Measurements from ENCODE around the gene YWHAH.

Gene YWHAH

GRCh38 chr22:31983911-31984656, 39.7 kb downstream of the YWHAH start:
- DNase-seq = no peak

DNA sequence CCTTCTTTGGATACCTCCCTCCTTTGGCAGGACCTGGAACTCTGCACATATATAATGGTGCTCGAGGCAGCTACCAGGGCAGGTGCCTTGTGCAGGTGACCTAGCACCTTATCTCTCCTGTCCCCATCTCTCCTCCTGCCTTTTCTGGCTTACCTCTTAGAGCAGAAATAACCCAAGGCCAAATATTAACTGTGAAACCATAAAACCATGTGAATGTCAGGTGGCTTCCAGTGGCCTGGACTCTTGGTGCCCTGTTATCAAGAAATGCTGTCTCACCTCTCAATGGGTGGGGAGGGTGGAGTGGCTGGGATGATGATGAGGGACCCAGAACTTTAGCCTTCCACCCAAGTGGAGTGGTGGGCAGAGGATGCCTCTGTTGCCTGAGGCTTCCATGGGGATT, 42.9 kb downstream of the YWHAH start:
- DNase-seq = no peak

GRCh38 chr22:31991102-31991839, 46.9 kb downstream of the YWHAH start:
- no peak for DNase-seq

DNA sequence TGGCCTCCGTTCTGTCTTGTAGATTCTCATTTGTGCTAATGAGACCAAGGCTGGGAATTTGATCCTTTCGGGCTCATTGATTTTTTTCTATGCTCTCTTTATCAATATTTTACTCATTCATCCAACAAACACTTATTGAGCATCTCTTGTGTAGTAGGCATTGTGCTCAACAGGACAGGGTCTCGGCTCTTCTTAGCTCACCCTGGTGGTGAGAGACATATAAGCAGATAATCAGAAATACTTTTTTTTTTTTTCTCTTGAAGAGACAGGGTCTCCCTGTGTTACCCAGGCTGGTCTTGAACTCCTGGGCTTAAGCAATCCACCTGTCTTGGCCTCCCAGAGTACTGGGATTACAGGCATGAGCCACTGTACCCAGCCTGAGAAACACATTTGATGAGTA, 50.7 kb downstream of the YWHAH start:
- no peak for DNase-seq

DNA sequence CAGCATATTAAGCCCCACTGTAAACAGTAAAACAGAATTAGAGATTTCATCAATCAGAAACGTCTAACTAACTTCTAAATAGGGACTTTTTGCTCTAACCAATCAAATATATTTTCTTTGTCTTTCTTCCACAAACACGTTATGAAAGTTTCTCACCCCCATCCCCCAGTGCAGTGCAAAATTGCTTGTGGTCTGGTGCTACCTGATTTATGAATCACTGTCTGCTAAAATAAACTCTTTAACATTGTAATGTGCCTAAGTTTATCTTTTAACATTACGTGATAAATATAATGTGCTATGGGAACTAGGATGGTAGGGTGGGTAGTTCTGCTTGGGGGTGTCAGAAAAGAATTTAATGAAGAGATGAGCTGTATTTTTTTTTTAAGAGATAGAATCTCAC, 51.5 kb downstream of the YWHAH start:
- DNase-seq = no peak

DNA sequence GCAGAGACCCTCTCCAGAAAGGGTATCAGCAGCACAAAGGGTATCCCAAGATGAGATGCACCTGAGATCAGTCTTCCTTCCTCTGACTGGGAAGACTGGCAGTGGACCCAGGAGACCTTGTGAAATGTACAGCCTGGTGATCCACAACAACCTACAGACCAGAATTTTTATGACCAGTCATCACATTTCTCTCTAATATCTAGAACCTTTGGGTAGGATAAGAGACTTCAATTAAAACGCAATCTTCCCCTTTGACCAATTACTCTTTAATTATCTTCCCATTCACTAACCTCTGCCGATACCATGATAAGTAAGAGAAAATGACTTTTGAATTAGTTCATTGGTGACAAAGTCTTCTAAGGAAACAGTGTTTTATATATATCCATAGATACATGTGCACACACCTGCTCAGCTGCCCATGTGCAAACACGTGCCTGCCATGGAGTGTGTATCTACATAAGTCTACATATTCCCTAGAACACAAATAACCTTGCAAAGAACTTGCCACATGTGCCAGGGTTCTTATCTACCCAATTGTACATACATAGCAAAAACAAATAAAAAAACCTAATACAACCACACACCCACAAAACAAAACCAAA, 54.5 kb downstream of the YWHAH start:
- DNase-seq = no peak

DNA sequence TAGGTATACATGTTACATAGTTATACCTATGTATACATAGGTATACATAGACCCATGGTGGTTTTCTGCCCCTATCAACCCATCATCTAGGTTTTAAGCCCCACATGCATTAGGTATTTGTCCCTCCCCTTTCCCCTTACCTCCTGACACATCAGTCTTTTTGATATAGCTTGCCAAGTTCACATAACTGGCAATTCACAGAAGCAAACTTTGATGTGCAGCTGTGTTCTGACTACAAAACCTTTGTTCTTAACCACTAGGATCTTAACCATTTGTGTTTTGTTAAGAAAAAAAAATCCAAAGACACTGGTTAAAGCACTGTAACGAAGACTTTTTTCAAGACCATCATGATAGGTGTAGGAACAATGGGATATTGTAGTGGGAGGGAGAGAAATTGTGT, 55.8 kb downstream of the YWHAH start:
- DNase-seq = no peak

DNA sequence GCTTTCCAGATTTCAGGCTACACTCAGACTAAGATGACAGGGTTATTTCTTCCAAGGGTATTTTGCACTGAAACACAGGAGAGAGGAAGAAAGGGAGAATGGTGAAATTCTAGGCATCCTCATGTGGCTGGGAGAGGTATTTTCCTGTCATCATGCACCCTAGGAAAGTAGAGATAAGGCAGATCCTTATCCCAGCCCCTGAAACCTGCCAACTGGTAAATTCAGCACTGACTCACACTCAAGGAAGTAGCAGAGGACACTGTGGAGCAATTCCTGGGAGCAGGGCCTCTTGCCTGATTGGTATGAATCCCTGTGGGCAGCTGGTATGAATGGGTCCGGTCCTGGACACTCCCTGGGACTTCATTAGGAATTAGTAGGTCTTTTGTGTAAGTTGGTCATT, 61.1 kb downstream of the YWHAH start:
- no peak for DNase-seq

Measured in activated CD8-positive, alpha-beta memory T cell treated with anti-CD3 and anti-CD28 coated beads for 24 hours (primary cell).